Hepatic stellate cell (primary cell): ENCODE measurements around the gene SDF2.
A peak's percentile ranks its signal among the peaks of the same experiment; 100 is the strongest.
"Not testable (repeated sequence)": the region's sequence is repeated elsewhere in the genome, so short reads cannot be mapped to it uniquely, and the experiment has no call there.

Source experiments
- DNase-seq: peaks from one replicate; pipeline ENCODE4 v3.0.0; 2011; ENCODE audit warnings: low spot score

SDF2 gene

GRCh38 chr17:28626818-28627217 is 34.9 kb downstream of the SDF2 start:
- DNase-seq, result no peak

GRCh38 chr17:28624148-28624547 is 37.6 kb downstream of the SDF2 start:
- DNase-seq, result no peak

GRCh38 chr17:28623696-28624095 is 38.0 kb downstream of the SDF2 start:
- DNase-seq, result no peak

- DNase-seq, result no peak
Observed at GRCh38 chr17:28622186-28622585, 39.5 kb downstream of the SDF2 start.

DNA sequence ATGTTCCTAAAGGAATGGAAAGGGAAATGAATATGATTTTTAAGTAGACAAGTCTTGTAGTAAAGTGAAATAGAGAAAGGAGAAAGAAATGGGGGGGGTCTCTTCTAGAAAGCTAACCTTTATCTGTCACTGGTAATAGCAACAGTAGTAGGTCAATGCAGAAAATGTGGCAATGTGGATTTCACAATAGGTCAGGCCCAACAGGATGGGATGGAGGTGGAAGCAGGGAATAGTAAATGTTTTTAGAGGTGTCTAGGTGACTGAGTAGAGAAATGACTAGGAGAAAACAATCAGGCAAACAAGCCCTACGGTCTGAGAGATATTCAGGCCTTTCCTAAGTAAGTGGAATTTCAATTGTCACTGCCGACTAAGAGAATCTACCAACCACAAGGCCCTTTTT is 41.7 kb downstream of the SDF2 start:
- DNase-seq, result no peak

DNA sequence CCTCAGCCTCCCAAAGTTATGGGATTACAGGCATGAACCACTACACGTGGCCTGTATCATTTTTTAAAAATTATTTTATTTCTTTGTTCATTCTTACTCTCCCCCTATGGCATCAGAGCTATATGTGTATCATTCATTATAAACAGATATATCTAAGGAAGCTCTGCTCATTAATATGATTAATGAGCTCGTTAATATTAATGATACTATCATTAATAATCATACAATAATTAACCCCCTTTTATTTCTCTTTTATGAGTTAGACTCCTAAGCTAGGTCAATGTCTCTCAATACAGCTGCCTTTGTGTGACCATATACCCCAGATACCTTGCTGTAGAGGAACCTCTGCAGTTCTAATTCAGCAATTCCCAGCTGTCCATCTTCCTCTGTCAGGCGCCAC is 43.2 kb downstream of the SDF2 start:
- DNase-seq, result no peak

DNA sequence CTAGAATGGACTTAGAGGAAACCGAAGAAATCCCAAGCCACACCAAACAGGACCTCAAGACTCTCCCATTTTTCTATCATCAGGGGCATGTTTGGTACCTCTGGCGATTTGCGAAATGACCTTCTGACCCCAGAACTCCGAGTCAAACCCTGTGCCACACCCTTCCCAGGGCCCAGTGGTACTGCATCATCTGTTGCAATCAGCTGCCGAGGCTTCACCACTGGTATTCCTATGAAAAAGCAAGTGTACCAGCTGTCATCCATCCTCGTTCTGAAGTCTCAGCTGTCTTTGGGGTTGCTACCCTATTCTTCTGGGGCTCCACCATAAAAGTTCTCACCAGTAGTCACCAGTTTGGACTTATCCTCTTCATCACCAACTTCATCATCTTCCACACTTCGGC is 45.4 kb downstream of the SDF2 start:
- DNase-seq, result no peak

GRCh38 chr17:28615260-28615940 is 46.3 kb downstream of the SDF2 start:
- DNase-seq, result no peak

GRCh38 chr17:28613931-28614381 is 47.8 kb downstream of the SDF2 start, which contains the start of gene RSKR:
TSS of gene RSKR (minus strand) at chr17:28614185. CDS start at chr17:28614161, 24 bp downstream.
- DNase-seq, result no peak

GRCh38 chr17:28612936-28613872 is 48.5 kb downstream of the SDF2 start:
- peak; percentile 44 for DNase-seq

DNA sequence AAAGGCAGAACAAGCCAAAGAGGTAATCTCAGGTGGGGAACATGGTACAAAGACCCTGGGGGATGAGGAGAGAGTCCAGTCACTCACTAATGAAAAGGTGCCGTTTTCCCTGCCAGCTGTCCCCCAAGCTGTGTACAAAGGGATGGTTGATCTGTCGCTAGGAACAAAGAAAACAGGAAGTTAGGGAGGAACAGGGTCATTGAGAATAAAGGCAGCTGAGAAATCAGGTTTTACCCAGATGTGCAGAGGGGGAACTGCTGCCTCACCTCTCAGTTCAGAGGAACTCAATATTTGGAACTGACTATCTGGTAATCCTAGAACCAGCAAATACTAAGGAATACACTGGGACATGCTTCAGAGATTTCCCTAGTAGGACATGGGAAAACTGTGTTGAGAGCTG is 49.2 kb downstream of the SDF2 start:
- DNase-seq, result no peak

DNA sequence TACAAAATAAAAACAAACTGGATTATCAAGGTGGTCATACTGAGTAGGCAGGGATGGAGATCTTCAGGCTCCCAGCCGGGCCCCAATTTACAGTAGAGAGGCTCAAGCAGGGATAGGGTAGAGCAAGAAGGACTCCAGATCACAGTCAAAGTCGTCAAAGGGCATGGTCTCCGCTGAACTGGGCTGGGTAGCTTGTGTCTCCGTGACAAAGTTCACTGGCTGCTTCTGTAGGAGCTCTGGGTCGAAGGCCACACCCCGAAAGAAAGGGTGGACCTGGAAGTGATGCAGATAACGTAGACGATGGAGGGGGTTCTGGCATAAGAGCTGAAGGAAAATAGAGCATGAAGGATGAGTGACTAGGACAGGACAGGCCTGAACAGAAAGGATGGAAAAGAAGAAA is 51.3 kb downstream of the SDF2 start:
- DNase-seq, result no peak

DNA sequence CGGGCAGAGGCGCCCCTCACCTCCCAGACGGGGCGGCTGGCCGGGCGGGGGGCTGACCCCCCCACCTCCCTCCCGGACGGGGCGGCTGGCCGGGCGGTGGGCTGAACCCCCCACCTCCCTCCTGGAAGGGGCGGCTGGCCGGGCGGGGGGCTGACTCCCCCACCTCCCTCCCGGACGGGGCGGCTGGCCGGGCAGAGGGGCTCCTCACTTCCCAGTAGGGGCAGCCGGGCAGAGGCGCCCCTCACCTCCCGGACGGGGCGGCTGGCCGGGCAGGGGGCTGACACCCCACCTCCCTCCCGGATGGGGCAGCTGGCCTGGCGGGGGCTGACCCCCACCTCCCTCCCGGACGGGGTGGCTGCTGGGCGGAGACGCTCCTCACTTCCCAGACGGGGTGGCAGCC is 57.7 kb downstream of the SDF2 start:
- not testable (repeated sequence) for DNase-seq

- DNase-seq, result peak; percentile 82
Observed at GRCh38 chr17:28599311-28600184, 62.2 kb downstream of the SDF2 start.

DNA sequence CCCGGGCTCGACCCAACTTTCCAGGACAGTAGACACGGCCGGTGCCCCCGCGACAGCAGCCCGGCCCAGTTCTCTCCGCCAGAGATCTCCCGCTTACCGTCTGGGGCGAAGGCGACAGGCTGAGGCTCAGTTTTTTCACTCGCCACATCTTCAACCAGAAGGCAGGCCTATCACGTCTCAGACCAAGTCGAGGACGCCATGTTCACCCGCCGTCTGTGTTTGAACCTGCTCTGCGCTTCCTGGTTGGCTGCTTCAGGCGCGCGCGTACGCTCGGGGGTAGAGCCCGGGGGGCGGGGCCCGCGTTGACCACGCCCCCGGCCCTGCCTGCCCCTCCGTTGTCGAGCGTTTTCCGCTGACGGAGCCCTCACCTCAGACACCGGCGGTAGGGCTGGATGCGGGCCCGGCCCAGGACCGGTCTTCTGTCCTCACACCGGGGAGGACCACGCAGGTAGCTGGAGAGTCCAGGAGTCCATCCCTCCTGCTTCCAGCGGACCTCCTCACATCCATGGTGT is 62.9 kb downstream of the SDF2 start, which contains the start of gene SPAG5:
Gene SPAG5 (minus strand): TSS at position 227 of the 512 bp plus-strand sequence. CDS start 79 bp downstream, at position 148.
- DNase-seq, result peak; percentile 98

DNA sequence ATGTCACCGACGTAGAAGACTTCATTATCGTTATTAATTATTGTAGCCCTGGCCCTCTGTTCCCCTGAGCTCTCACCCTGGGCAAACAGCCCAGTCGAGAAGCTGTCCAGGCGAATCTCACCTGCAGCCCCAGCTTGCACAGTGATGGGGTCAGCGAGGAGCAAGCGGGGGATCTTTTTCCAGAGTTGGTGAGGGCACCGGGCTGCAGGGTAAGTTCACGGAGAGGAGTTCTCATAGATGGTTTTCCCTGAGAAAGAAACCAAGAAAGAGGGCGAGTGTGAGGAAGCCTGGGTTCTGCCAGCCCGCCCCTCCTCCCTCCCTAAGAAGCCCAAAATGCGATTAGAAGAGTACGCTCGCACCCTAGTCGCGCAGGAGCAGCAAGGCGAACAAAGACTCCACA is 63.3 kb downstream of the SDF2 start:
- DNase-seq, result no peak
